NCI-H1417 treated with DMSO at 0.1 percent for 48 hours (cell line): Measurements from ENCODE around the gene C11orf97.
"Not testable (repeated sequence)": the region's sequence is repeated elsewhere in the genome, so short reads cannot be mapped to it uniquely, and the experiment has no call there.

Experiments used
- DNase-seq: peaks from one replicate; lab custom pipeline; 2025; lab: John Stamatoyannopoulos, UW

Gene C11orf97

DNA sequence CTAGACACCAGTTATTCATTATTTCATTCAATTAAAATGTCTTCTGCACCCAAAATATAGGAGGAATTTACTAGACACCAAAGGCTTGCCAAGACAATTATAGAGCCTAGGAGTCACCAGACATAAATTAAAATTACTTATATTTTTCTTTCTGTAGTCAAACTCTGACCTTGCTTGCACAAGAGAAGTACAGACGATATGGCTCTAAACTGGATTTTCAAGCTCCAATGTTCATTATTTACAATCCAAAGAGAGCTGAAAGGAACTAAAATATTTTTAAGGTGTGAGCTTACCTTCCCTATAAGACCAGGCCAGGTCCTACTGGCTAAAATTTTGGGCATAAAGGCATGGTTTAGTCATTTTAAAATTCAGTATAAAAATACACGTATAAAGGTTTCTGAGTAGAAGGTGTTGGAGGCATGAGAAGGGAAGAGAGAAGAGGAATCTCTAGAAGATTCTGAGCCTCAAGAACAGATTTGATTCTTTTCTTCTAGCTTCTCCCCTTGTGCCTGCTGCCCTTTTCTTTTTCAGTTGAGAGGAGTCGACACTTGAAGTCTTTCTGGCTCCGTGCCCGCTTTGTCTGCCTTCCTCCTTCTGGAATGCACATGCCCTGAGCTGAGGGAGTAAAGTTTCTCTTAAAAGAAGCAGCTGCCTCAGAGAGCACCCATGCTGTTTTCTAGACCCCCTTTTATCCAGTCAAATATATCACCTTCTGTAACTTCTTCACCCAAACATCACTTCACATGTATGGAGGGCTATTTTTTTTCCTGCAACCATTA lies 13.5 kb downstream of the C11orf97 start:
- no peak for DNase-seq

DNA sequence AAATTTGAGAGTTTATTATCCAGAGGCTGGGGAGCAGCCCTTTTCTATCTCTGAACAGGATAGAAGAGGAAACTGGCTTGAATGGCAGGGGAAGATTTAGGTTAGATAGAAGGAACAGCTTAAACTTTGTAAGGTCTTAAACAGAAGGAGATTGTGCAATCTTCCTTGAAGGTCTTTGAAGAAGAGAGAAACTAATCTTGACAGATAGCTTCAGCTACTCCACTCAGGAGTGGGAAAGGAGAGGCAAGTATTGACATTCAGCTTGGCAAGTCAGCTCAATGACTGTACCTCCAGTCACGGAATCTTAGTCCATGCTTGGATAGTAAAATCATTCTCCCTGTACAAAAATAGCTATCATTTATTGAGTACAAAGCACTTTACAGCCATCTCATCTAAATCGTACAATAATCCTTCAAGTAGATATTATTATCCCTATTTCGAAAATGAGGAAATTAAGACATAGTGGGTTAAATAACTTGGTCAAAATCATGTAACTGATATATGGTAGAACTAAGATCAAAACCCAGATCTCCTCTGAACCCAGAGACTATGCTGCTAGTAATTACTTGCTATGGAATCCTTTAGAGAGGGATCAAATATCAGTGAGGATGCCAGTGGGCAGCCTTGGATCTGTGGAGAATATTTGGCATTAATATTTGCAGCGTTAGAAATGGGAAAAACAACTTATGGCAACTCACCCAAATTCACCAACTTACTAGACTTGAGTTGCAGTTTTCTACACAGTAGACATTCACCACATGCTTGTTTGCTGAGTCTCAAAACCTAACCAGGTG lies 14.6 kb downstream of the C11orf97 start:
- no peak for DNase-seq

DNA sequence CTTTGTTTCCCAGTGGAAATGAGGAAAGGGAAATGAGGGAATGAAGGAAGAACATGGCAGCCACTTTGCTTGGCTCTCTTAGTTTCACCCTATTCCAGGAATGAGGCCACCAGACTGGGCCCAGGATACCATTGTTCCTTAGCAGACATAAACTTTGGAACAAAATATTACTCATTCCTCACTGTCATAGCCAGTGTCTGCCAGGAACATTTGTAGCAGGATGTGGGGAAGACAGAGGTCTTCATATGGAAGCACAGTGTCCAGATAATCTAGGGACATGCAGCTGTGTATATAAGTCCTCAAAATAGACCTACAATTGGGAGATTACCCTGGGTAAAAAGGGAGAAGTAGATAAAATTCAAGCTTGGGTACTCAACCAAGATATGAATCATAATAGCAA lies 16.3 kb downstream of the C11orf97 start:
- DNase-seq: no peak

DNA sequence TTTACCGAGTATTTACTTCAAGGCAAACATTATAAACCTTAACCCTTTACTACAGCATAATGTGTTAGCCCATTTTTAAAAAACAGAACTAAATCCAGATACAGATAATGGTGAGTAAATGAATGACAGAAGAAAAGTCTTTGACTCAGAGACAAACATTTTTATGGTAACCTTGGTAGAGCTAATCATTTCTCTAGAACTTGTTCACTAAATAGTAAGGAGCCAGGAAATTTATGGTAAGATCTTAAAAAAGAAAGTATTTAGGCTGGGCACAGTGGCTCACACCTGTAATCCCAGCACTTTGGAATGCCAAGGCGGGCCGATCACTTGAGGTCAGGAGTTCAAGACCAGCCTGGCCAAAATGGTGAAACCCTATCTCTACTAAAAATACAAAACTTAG lies 19.9 kb downstream of the C11orf97 start:
- no peak for DNase-seq

DNA sequence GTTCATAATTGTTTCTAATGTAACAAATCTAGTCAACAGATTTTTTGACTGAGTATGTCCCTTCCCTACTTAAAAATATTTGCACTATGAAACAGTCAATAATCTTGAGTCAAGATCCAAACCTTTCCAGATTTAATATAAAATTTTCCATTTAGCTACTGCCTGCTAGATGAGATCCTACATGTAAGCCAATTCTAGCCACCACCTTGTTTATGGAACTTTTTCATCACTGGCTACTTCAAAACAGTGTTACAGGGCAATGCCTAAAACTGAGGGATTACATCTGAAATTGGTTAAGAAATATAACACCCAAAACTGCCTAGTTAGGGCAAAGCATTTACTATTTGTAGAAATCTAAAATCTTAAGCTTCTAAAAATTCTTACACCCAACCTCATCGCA lies 20.9 kb downstream of the C11orf97 start:
- no peak for DNase-seq

DNA sequence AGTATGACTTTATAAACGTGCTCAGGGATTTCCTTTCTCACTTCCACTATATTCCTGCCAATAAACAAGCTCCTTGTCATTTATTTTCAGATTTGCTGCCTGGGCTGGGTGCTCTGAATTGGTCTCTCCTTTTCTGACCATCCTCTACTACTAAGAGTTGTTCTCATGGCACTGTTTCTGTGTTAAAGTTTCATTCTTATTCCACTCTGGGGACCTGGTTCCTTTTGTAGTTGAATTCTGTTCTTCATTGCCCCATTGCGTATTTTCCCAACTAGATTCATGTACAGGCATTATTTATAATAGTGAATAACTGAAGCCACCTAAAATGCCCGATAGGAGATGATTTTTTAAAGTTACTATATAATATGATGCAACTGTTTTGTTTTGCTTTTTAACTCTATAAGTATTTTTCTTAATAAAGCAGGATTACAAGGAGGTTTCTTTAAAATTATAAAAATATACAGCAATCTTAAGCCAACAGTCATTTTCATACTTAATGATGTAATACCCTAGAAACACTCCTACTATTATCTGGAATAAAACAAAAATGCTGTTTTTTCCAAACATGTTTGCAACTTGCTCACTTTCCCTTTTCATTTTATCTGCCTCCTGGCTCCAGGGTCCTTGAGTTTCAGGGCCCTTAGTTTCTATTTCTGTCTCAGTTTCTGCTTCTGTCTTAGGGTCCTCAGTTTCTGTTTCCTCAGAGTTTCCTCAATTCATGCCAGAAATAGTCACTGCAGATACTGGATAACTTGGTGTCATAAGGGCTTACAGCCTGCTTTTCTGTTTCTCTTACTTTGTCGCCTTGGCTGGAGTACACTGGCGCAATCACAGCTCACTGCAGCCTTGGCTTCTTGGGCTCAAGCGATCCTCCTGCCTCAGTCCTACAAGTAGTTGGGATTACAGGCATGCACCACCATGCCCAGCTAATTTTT lies 21.7 kb downstream of the C11orf97 start:
- DNase-seq: no peak

DNA sequence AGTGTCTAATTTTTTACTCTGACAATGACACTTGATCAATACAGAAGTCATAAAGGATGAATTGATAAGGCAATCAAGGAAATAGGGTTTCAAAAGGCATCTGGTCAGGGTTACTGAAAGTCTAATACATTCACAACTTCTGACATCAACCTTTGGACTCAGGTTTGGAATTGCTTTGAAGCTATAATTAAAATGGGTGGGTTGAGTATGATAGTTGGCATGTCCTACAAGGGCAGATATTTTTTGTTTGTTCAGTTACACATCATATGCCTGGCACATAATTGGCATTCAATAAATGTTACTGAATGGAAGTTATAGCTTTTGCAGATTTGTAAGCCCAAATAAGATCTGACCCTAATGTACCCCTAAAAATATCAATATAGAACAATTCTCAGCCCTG lies 24.1 kb downstream of the C11orf97 start:
- DNase-seq: no peak

DNA sequence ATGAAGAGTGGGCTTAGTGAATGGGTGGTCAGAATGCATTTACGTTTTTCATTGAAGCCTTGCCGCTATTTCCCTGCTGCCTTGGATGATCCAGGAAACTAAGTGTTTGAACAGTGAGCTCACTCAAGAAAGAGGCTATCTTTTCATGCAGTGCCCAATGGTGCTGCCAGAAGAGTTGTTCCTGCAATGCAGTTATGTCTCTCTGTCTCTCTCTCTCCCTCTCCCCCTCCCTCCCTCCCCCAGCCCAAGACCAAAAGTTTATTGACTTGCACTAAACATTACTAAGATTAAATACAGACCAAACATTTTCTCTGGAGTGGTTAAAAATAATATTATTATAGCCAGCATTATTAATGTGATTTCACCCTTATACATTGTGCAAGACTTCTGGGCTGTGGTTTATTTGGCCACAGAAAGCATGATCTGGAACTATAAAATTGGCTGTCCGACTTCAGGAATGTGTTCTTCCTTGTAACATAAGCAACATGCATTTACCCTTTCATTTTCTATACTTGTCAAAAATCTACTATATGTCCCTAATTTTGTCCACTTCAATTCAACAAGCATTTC lies 24.9 kb downstream of the C11orf97 start:
- DNase-seq: no peak

DNA sequence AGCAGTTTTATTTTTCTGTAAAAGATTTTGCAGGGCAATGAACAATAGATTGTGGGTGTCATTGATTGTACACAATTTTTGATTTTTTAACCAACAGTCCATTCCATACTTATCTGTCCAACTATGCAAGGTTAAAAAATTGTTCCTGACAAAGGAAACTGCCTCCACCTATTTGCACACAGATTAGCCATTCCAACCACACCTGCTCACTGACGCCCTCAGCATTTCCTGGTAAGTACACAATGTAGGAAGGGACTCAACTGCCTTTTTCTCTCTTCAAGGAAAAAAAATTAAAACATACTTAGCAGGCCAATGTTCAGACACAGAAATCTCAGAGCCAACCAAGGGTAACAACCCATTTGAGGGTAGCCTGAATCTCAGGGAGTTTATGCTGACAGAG lies 27.2 kb downstream of the C11orf97 start:
- no peak for DNase-seq

DNA sequence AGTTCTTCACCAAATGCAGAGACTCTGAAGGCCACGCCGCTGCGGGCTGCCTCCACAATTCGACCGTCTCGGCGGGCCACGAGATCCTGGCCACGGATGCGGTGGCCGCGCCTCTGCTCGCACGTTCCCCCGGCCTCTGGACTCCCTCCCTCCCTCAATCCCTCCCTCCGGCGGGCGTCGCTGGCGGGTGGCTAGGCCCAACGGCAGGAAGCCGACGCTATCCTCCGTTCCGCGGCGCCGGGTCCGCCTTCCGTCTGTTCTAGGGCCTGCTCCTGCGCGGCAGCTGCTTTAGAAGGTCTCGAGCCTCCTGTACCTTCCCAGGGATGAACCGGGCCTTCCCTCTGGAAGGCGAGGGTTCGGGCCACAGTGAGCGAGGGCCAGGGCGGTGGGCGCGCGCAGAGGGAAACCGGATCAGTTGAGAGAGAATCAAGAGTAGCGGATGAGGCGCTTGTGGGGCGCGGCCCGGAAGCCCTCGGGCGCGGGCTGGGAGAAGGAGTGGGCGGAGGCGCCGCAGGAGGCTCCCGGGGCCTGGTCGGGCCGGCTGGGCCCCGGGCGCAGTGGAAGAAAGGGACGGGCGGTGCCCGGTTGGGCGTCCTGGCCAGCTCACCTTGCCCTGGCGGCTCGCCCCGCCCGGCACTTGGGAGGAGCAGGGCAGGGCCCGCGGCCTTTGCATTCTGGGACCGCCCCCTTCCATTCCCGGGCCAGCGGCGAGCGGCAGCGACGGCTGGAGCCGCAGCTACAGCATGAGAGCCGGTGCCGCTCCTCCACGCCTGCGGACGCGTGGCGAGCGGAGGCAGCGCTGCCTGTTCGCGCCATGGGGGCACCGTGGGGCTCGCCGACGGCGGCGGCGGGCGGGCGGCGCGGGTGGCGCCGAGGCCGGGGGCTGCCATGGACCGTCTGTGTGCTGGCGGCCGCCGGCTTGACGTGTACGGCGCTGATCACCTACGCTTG lies 31.7 kb downstream of the C11orf97 start, which contains the start of gene FUT4:
Gene FUT4, plus strand, starts transcription at position 227 of the 951 bp plus-strand sequence. Its CDS starts 213 bp downstream, at position 440.
- peak; percentile 59 for DNase-seq

DNA sequence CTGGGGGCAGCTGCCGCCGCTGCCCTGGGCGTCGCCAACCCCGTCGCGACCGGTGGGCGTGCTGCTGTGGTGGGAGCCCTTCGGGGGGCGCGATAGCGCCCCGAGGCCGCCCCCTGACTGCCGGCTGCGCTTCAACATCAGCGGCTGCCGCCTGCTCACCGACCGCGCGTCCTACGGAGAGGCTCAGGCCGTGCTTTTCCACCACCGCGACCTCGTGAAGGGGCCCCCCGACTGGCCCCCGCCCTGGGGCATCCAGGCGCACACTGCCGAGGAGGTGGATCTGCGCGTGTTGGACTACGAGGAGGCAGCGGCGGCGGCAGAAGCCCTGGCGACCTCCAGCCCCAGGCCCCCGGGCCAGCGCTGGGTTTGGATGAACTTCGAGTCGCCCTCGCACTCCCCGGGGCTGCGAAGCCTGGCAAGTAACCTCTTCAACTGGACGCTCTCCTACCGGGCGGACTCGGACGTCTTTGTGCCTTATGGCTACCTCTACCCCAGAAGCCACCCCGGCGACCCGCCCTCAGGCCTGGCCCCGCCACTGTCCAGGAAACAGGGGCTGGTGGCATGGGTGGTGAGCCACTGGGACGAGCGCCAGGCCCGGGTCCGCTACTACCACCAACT lies 32.5 kb downstream of the C11orf97 start:
- DNase-seq: no peak

DNA sequence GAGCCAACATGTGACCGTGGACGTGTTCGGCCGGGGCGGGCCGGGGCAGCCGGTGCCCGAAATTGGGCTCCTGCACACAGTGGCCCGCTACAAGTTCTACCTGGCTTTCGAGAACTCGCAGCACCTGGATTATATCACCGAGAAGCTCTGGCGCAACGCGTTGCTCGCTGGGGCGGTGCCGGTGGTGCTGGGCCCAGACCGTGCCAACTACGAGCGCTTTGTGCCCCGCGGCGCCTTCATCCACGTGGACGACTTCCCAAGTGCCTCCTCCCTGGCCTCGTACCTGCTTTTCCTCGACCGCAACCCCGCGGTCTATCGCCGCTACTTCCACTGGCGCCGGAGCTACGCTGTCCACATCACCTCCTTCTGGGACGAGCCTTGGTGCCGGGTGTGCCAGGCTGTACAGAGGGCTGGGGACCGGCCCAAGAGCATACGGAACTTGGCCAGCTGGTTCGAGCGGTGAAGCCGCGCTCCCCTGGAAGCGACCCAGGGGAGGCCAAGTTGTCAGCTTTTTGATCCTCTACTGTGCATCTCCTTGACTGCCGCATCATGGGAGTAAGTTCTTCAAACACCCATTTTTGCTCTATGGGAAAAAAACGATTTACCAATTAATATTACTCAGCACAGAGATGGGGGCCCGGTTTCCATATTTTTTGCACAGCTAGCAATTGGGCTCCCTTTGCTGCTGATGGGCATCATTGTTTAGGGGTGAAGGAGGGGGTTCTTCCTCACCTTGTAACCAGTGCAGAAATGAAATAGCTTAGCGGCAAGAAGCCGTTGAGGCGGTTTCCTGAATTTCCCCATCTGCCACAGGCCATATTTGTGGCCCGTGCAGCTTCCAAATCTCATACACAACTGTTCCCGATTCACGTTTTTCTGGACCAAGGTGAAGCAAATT lies 33.3 kb downstream of the C11orf97 start:
- no peak for DNase-seq

DNA sequence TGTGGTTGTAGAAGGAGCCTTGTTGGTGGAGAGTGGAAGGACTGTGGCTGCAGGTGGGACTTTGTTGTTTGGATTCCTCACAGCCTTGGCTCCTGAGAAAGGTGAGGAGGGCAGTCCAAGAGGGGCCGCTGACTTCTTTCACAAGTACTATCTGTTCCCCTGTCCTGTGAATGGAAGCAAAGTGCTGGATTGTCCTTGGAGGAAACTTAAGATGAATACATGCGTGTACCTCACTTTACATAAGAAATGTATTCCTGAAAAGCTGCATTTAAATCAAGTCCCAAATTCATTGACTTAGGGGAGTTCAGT lies 33.9 kb downstream of the C11orf97 start:
- DNase-seq: no peak

DNA sequence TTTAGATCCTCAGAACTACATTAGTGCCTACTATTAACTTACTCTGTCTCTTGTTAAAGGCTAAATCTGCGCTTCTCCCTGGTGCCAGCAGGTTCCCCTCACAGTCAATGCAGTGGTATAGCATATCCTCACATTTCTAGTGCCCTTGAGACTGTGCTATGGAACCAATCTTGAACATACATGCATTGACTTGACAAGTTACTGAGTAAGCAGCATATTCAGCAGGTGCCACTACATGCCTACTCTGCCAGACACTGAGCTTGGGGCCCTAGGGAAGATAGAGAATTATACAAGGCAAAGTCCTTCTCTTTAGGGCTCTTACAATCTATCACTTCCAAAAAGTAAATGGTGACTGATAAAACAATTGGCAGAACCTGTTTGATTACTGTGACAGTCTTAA lies 34.6 kb downstream of the C11orf97 start:
- DNase-seq: no peak

DNA sequence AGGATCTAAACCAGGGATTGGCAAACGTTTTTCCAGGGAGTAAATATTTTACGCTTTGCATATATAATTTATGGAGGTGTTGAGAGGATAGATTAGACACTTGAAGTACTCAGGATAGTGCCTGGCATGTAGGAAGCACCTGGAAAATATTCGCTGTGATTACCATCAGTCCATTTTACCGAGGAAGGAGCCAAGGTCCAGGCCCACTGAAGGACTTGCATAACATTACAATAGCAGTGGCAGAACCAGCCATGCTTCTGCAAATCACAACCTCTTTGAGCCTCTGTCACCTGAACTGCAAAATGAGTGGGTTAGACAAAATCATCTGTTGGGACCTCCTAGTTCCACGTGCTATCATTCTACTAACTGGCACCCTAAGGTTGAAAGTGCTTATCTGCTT lies 36.9 kb downstream of the C11orf97 start:
- no peak for DNase-seq

DNA sequence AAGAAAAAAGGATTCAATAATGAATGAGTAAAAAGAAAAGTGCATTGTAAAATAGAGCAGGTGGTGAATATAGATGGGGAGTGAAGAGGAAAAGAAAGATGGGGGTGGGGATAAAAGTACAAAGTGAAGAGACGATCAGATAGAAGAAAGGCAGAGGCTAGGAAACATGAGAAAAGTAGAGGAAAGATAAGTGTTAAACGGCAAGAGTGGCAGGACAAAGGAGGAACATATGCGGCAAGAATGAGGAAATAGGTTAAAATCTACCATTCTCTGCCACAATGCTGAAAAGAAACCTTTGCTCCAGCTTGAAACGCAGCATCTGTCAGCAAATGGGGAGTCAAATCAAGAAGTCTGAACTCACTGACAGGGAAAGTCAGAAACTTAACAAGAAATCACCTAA lies 38.3 kb downstream of the C11orf97 start:
- no peak for DNase-seq

DNA sequence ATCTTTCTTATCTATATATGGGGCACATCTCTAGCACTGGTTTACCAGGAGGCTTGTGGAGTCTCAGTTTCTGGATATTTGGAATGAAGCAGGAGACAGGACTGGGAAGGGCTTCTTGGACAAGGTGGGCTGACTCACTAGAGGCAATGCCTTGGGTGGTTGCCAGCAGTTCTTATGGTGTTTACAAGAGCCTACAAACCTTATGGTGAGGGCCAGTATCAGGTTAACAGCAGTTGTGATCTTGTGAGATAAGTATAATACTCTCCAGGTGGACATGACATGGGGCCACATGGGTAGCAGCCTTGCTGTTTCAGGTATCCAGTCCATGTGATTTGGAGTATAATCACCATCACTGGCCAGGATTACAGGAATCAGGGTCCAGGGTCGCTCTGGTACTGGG lies 41.7 kb downstream of the C11orf97 start:
- no peak for DNase-seq

DNA sequence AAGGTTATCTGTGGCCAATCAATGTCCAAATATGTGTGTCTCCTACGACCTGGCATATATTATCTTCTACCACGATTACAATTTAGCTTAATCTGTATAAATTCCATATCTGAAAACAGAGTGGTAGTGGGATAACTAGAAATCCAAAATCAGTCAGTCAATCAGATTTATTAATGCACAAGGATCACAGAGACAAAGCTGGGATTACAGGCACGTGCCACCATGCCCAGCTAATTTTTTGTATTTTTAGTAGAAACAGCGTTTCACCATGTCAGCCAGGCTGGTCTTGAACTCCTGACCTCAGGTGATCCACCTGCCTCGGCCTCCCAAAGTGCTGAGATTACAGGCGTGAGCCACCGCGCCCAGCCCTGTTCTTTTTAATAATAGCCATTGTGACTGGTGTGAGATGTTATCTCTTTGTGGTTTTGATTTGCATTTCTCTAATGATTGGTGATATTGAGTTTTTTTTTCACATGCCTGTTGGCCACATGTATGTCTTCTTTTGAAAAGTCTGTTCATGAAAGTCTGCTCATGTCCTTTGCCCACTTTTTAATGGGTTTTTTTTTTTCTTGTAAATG lies 43.6 kb downstream of the C11orf97 start:
- DNase-seq: not testable (repeated sequence)

DNA sequence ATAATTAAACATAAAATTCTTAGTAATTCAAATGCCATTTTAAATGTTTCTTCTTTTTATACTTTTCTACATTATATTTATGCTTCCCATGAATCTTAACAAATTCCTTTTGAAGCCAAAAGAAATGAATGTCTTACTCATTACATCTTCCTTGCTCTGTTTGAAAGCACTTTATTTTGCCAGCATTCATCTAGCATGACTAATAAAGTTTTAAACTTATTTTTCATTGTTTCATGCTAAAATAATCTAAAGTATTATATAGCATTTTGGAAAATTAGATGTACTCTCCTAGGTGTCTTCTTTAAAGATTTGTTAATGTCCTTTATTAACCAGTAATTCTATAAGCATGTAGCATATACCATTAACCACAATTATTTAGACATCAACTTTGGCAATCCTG lies 45.2 kb downstream of the C11orf97 start:
- no peak for DNase-seq
